B cell (primary cell): ENCODE data around the gene AASS.

Experiments
- CTCF ChIP-seq: fragments of 200-600 bp; IDR thresholded peaks from one replicate; pipeline ENCODE4 v1.8.0; 2022; ENCODE audit warnings: antibody characterized with exemption, mild to moderate bottlenecking
- EZH2 ChIP-seq: IDR thresholded peaks from 2 replicates; pipeline ENCODE4 v1.6.1; 2012; ENCODE audit warnings: borderline replicate concordance, low read depth, mild to moderate bottlenecking, moderate library complexity, low read length; ENCODE audit not compliant: insufficient read depth, poor library complexity, severe bottlenecking

- TF ChIP-seq EZH2: no peak
- no peak for TF ChIP-seq CTCF
These were observed 84.5 kb downstream of the AASS start for GRCh38 chr7:122059542-122059941.
